ENCODE data around the gene ZBTB38. TPM values are rescaled to one million over a fixed set of nuclear protein-coding genes. Genes with fewer than 3 reads are reported as not detected.

The ZBTB38 gene
- total RNA-seq, 2 experiments from 2014 or later: 27.8 to 29.6 TPM

- Mint-ChIP-seq H3K4me1 (ENCODE audit: low read depth) (no peaks in the 10 kb centered on the region), H3K36me3 (ENCODE audit: low read depth) (no peaks in the 10 kb centered on the region), H3K9me3 (ENCODE audit: insufficient read depth) (no peaks in the 10 kb centered on the region), H3K27me3 (ENCODE audit: low read depth) (peaks cover 17% of the 10 kb centered on the region), H3K4me3 (no peak overlapping the region), H3K27ac (no peak overlapping the region)
- ChIA-PET CTCF (interaction anchor here (5.9 kb wide), 1 partner anchor 99 kb away, joined by 29 read pairs; no protein-coding TSS in a partner anchor), POLR2A (no interaction called here)
- no peak for DNase-seq
- no peak for ATAC-seq
Measured at GRCh38 chr3:141354517-141354916, 13.8 kb upstream of the ZBTB38 start.

GRCh38 chr3:141355242-141355641, 13.1 kb upstream of the ZBTB38 start:
- no peaks in the 10 kb centered on the region for H3K4me1 Mint-ChIP-seq (ENCODE audit: low read depth)
- H3K9me3 Mint-ChIP-seq (ENCODE audit: insufficient read depth): no peaks in the 10 kb centered on the region
- H3K4me3 Mint-ChIP-seq: no peak overlapping the region
- CTCF ChIA-PET: interaction anchor here (0.7 to 5.9 kb wide), 2 partner anchors 87 to 98 kb away, joined by 3 to 29 read pairs; no protein-coding TSS in a partner anchor
- peaks cover 17% of the 10 kb centered on the region for H3K27me3 Mint-ChIP-seq (ENCODE audit: low read depth)
- ATAC-seq (no peak), DNase-seq (no peak)
- H3K27ac Mint-ChIP-seq: no peak overlapping the region
- POLR2A ChIA-PET: no interaction called here
- no peaks in the 10 kb centered on the region for H3K36me3 Mint-ChIP-seq (ENCODE audit: low read depth)

- H3K9me3 Mint-ChIP-seq (ENCODE audit: insufficient read depth): no peaks in the 10 kb centered on the region
- DNase-seq (no peak), ATAC-seq (no peak)
- peaks cover 17% of the 10 kb centered on the region for H3K27me3 Mint-ChIP-seq (ENCODE audit: low read depth)
- CTCF ChIA-PET: interaction anchor here (5.9 kb wide), 1 partner anchor 97 kb away, joined by 29 read pairs; no protein-coding TSS in a partner anchor
- H3K4me3 Mint-ChIP-seq: no peak overlapping the region
- POLR2A ChIA-PET: no interaction called here
- no peak overlapping the region for H3K27ac Mint-ChIP-seq
- H3K4me1 Mint-ChIP-seq (ENCODE audit: low read depth): peaks cover 6% of the 10 kb centered on the region
- H3K36me3 Mint-ChIP-seq (ENCODE audit: low read depth): no peaks in the 10 kb centered on the region
Measured at GRCh38 chr3:141356046-141356445, 12.3 kb upstream of the ZBTB38 start.

GRCh38 chr3:141360888-141361598, 7.3 kb upstream of the ZBTB38 start:
- ChIA-PET POLR2A (interaction anchor here (0.7 to 1.5 kb wide), 2 partner anchors 49 to 91 kb away, joined by 4 to 5 read pairs; no protein-coding TSS in a partner anchor), CTCF (interaction anchor here (0.6 to 5.5 kb wide), 62 partner anchors 9 to 360 kb away, joined by 3 to 185 read pairs (median 6); partner anchors contain the start of gene PXYLP1)
- Mint-ChIP-seq H3K27ac (no peak overlapping the region), H3K4me1 (ENCODE audit: low read depth) (peaks cover 11% of the 10 kb centered on the region), H3K9me3 (ENCODE audit: insufficient read depth) (peaks cover 7% of the 10 kb centered on the region), H3K36me3 (ENCODE audit: low read depth) (no peaks in the 10 kb centered on the region), H3K27me3 (ENCODE audit: low read depth) (peaks cover 10% of the 10 kb centered on the region), H3K4me3 (no peak overlapping the region)
- ATAC-seq: peak; percentile 65
- DNase-seq: peak; percentile 42

- ATAC-seq: no peak
- ChIA-PET POLR2A (interaction anchor here (1.5 kb wide), 1 partner anchor 51 kb away, joined by 3 read pairs; no protein-coding TSS in a partner anchor), CTCF (interaction anchor here (1.1 to 5.5 kb wide), 8 partner anchors 26 to 198 kb away, joined by 3 to 185 read pairs (median 10); partner anchors contain the start of gene PXYLP1)
- H3K9me3 Mint-ChIP-seq (ENCODE audit: insufficient read depth): peaks cover 7% of the 10 kb centered on the region
- peaks cover 11% of the 10 kb centered on the region for H3K4me1 Mint-ChIP-seq (ENCODE audit: low read depth)
- no peak overlapping the region for H3K27ac Mint-ChIP-seq
- H3K36me3 Mint-ChIP-seq (ENCODE audit: low read depth): no peaks in the 10 kb centered on the region
- no peak overlapping the region for H3K4me3 Mint-ChIP-seq
- DNase-seq: no peak
- H3K27me3 Mint-ChIP-seq (ENCODE audit: low read depth): peaks cover 8% of the 10 kb centered on the region
Measured at GRCh38 chr3:141362736-141363135, 5.6 kb upstream of the ZBTB38 start.

- ATAC-seq: no peak
- peaks cover 8% of the 10 kb centered on the region for H3K27me3 Mint-ChIP-seq (ENCODE audit: low read depth)
- H3K4me3 Mint-ChIP-seq: no peak overlapping the region
- POLR2A ChIA-PET: no interaction called here
- no peak overlapping the region for H3K27ac Mint-ChIP-seq
- peaks cover 7% of the 10 kb centered on the region for H3K9me3 Mint-ChIP-seq (ENCODE audit: insufficient read depth)
- H3K36me3 Mint-ChIP-seq (ENCODE audit: low read depth): no peaks in the 10 kb centered on the region
- H3K4me1 Mint-ChIP-seq (ENCODE audit: low read depth): peaks cover 16% of the 10 kb centered on the region
- CTCF ChIA-PET: interaction anchor here (1.6 to 2.6 kb wide), 2 partner anchors 84 to 87 kb away, joined by 3 to 15 read pairs; no protein-coding TSS in a partner anchor
- no peak for DNase-seq
Measured at GRCh38 chr3:141365201-141365600, 3.1 kb upstream of the ZBTB38 start.

GRCh38 chr3:141366285-141367037, 1.8 kb upstream of the ZBTB38 start:
- Mint-ChIP-seq H3K4me3 (no peak overlapping the region), H3K27ac (no peak overlapping the region), H3K9me3 (ENCODE audit: insufficient read depth) (peaks cover 7% of the 10 kb centered on the region), H3K36me3 (ENCODE audit: low read depth) (no peaks in the 10 kb centered on the region), H3K4me1 (ENCODE audit: low read depth) (peaks cover 10% of the 10 kb centered on the region), H3K27me3 (ENCODE audit: low read depth) (peaks cover 8% of the 10 kb centered on the region)
- no peak for DNase-seq
- ChIA-PET CTCF (interaction anchor here (1.0 to 2.8 kb wide), 6 partner anchors 62 to 94 kb away, joined by 3 to 15 read pairs (median 5); no protein-coding TSS in a partner anchor), POLR2A (no interaction called here)
- ATAC-seq: no peak

GRCh38 chr3:141367038-141367730, 1.1 kb upstream of the ZBTB38 start:
- CTCF ChIA-PET: interaction anchor here (1.5 to 2.8 kb wide), 3 partner anchors 74 to 88 kb away, joined by 7 to 15 read pairs (median 10); no protein-coding TSS in a partner anchor
- Mint-ChIP-seq H3K4me3 (no peak overlapping the region), H3K27me3 (ENCODE audit: low read depth) (peaks cover 8% of the 10 kb centered on the region), H3K27ac (no peak overlapping the region), H3K36me3 (ENCODE audit: low read depth) (no peaks in the 10 kb centered on the region), H3K9me3 (ENCODE audit: insufficient read depth) (peaks cover 7% of the 10 kb centered on the region), H3K4me1 (ENCODE audit: low read depth) (peaks cover 9% of the 10 kb centered on the region)
- no peak for DNase-seq
- POLR2A ChIA-PET: no interaction called here
- ATAC-seq: no peak

- Mint-ChIP-seq H3K36me3 (ENCODE audit: low read depth) (no peaks in the 10 kb centered on the region), H3K27ac (no peak overlapping the region), H3K27me3 (ENCODE audit: low read depth) (peaks cover 8% of the 10 kb centered on the region), H3K4me1 (ENCODE audit: low read depth) (peaks cover 16% of the 10 kb centered on the region), H3K9me3 (ENCODE audit: insufficient read depth) (no peaks in the 10 kb centered on the region), H3K4me3 (no peak overlapping the region)
- no peak for DNase-seq
- ChIA-PET POLR2A (interaction anchor here (0.7 kb wide), 1 partner anchor 10 kb away, joined by 4 read pairs; no protein-coding TSS in a partner anchor), CTCF (interaction anchor here (0.7 to 5.2 kb wide), 12 partner anchors 9 to 137 kb away, joined by 3 to 48 read pairs (median 4); partner anchors contain the start of gene PXYLP1)
- no peak for ATAC-seq
Measured at GRCh38 chr3:141368925-141369794, 856 bp downstream of the ZBTB38 start.

GRCh38 chr3:141370065-141370533, 1.8 kb downstream of the ZBTB38 start:
- ATAC-seq (peak; percentile 97), DNase-seq (peak; percentile 77)
- Mint-ChIP-seq H3K27me3 (ENCODE audit: low read depth) (peaks cover 4% of the 10 kb centered on the region), H3K4me3 (no peak overlapping the region), H3K36me3 (ENCODE audit: low read depth) (no peaks in the 10 kb centered on the region), H3K4me1 (ENCODE audit: low read depth) (peaks cover 22% of the 10 kb centered on the region), H3K9me3 (ENCODE audit: insufficient read depth) (no peaks in the 10 kb centered on the region), H3K27ac (no peak overlapping the region)
- POLR2A ChIA-PET: interaction anchor here (0.7 kb wide), 1 partner anchor 9 kb away, joined by 4 read pairs; no protein-coding TSS in a partner anchor
- CTCF ChIA-PET: interaction anchor here (0.6 to 5.2 kb wide), 15 partner anchors 10 to 138 kb away, joined by 3 to 48 read pairs (median 3); partner anchors contain the start of gene PXYLP1

All from activated CD8-positive, alpha-beta T cell treated with anti-CD3 and anti-CD28 coated beads, Interleukin-2, amount 10 ng/mL, durations not matched to agents 7 days and 5 days (primary cell).